HG03558 (cell line): Measurements from ENCODE around the gene ABL1.

Source experiments
- ATAC-seq: cut with Tn5 transposase; IDR thresholded peaks from one replicate; pipeline ENCODE4 v1.9.1; 2021; ENCODE audit warnings: moderate number of reproducible peaks; ENCODE audit not compliant: unreplicated experiment; ENCODE audit errors: extremely low read depth

ABL1 gene

DNA sequence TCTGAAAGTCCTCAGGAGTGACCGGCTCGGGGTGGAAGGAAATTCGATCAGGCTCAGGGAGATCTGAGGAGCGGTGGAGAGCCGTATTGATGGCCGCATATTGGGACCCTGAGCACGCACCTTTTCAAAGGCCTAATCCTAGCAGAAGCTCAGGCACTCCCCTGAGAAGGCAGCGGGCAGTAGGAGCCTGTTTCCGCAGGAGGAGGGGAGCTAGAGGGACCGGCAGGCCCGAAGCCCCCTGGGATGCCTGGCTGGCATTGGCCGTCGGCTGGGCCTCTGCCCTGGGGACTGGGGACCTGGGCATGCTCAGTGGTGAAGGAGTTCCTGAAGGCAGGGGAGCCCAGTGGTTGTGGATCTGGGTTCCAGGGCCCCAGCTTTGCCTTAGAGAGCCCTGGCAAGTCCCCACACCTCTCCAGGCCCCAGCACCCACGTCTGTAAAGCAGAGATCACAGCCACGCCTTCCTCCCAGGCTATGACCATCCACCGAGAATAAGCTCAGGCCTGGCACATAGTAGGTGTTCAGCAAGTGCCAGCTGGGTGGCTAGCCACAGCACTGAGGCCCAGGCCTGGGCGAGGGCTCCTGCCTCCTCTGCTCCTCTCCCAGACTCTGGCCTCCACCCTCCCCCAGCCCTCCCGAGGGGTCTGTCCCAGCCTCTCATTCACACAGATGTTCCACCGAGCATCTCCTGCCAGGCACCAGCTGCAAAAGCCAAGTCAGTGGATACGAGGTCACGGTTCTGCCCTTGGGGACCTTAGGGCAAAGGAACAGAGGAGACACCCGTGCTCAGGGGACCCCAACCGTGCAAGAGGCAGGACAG lies 78.8 kb downstream of the ABL1 start:
- no peak for ATAC-seq

DNA sequence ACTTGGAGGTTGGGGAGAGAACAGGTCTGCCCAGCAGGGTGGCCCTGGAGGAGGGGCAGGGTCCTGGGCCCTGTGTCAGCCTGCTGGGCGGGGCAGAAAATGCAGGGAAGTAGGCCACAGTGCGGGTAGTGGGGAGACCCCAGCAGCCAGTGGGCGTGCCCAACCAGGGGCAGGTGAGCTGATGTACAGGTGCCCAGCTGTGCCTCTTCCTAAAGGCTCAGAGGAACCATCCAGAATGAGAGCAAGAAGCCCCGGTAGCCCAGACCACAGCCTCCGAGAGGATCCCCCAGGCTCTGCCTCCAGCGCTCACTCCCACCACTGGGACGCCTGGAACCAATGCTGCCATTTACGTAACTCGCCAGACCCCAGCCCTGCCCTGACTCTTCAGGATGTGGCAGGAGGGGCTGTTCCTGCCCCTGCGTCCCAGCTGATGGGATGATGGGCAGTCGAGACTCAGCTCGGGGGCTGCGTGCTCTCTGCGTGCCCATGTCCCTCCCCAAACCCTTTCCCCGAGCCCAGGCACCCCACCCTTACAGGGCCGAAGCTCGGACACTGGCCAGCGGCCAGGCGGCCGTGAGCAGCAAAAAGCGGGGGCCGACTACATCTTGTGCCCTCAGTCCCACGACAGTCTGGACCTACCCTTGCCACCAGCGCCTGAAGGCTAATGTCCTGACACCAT lies 79.5 kb downstream of the ABL1 start:
- no peak for ATAC-seq

DNA sequence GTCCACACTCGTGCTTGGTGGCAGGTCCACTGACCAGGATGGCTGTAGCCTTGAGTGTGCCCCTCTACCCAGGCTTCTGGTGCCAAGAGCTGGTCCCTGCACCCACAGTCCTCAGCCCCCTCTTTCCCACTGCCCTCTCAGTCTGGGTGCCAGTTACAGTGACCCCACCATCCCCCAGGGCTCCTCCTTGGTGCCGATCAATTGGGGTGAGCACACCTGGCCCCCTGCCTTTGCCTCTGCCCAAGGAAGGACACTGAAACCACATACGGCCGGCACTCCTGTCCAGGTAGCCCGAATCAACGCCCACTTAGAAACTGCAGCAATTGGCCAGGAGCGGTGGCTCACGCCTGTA lies 80.0 kb downstream of the ABL1 start:
- no peak for ATAC-seq

DNA sequence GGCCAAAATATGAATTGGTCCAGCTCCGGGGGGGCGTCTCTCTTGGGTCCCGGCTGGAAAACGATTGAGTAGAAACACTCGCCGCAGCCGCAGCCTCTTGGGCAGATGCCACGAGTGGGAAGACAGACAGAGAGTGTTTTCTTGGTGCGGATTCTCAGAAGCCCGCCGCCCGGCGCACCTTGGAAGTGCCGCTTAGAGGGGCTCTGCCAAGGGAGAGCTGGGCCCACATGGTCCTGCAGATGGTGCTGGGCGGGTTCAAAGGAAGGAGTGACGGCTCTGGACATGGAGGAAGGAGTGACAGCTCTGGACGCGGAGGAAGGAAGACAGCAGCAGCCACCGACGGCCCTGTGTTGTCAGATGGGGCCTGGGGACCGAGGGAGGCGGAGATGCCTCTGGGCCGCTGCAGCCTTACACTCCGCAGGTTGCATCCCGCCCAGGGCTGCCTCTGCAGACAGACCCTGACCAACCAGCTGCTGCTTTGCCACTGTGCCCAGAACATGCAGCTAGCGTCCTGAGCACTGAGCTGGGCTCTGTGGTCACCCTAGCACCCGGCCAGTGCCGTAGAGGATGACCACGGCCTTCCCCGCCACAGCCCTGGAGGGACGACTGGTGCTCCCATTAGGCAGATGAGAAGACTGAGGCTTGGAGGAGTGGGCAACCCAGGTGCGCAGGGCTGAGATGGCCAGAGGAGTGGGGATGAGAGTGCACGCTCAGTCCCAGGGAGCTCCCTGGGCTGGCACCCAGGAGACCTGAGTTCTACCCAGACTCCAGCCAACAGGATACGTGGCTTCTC lies 82.3 kb downstream of the ABL1 start:
- no peak for ATAC-seq

DNA sequence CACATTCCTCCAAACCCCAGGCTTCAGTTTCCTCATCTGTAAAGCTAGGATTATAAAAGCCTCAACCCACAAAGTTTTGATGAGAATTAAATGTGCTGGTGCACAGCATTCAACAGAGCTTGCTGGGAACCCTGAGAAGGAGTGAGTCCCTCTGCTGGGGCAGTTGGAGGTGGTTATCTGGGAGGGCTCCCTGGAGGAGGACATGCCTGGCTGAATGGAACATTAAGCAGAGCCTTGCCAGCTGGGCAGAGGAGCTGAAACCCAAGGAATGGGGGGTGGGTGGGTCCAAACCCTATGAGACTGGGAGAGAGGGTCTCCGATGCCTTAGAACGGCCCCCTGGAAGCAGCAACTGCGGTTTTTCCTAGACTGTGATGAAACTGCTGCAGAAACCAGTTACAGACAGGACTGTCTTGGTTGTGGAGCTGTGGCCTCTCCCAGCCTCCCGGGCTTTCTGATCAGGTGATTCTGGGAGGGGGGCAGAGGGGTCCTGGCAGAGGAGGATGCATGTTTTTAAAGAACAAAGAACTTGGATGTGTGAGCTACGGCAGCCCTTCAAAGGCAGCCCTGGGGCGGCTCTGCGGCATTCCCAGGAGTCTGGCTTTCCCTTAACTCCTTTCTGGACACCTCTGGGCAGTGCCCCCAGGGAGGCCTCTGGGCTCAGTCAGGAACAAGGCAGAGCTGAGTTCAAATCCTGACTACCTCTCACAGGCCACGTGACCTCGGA lies 83.2 kb downstream of the ABL1 start:
- ATAC-seq = no peak

DNA sequence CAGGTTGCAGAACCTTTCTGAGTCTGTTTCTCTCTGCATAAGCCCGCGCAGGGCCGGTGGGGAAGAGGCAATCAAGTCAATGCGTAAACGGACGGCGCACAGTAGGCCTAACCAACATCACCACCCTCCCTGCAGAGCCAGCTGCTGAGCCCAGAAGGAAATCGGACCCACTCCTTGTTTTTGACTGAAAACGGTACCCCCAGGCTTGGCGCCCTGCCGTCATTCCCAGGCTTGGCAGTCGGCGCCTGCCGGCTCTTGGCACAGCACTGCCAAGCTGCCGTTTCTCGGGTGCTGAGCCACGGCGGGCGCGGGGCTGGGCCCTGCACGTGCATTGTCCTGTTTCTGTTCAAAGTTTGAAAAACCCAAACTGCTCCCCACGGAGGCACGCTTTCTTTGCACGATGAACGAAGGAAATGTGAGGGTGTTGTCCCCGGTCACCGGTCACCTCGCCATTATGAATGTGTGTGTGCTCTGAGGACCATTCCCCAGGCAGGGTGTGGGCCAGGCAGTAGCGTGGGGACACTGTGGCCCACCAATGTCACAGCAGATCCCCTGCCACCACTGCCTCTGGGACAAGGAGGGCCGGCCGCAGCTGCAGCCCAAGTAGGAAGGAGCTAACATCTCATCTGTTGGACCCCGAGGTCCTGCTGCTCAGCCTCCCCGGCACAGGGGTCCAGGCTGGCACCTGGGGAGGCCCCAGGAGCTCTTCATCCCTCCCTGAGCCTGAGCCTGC lies 83.9 kb downstream of the ABL1 start:
- no peak for ATAC-seq

DNA sequence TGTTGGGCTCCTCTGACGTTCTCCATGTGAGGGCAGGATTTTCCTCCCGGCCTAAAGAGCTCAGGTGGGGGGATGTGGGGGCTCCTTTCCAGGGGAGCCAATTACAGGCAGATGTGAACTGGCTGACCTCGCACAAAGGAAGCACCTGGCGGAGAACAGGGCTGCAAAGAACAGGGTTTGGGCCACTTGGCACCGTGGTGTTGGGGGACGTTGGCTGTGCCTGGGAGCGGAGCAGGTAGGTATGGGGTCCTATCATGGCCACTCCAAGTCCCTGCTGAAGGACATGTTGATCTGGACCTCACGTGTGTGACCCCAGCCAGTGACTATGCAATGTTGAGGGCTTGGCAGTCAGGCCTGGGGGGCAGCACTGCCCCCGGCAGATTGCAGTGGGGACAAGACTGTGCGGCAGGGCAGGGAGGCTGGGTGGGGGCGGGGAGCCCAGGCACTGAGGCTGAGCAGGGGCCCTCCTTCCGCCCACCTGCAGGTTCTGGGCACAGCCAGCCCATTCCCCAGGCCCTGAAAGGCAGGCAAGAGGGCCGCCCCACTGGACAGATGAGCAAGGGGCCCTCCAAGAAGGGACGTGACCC lies 84.6 kb downstream of the ABL1 start:
- ATAC-seq = no peak

DNA sequence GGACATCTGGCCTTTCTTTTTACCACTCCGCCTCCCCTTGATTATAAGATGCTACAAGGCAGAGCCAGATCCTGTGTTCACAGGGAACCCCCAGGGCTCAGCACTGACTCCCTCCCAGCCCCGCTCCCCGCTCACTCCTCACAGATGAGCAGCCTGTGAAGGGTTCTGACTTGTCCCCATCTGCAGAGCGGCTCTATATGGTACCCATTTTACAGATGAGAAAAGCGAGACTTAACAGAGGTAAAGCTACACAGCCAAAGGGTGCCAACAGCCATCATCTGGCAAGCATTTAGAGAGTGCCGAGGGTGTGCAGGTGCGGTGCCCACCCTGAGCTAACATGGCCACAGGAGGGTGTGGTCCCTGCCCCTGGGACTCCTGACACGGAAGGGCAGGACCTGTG lies 85.2 kb downstream of the ABL1 start:
- no peak for ATAC-seq

DNA sequence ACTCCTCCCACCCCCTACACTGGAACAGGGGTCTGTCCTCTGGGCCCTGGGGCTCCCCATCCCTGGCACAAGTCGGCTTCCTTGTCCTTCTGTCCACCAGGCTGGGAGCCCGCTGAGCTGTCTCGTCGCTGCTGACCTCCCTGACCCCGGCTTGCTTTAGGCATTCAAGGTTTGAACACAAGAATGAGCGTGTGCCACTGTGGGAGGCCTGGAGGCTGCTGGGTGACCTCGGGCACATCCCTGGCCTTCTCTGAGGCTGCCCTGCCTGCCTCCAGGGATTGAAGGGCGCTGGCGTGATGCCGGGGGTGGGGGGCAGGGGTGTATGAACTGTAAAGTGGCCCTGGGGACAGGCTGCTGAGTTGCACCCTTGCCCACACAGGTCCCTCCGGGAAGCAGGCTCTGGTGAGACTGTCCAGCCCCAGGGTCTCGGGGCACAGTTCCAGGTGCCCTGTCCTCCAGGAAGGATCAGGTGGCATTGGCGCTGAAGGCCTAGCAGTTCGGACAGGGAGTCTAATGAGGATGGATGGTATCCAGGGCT lies 85.8 kb downstream of the ABL1 start:
- no peak for ATAC-seq

DNA sequence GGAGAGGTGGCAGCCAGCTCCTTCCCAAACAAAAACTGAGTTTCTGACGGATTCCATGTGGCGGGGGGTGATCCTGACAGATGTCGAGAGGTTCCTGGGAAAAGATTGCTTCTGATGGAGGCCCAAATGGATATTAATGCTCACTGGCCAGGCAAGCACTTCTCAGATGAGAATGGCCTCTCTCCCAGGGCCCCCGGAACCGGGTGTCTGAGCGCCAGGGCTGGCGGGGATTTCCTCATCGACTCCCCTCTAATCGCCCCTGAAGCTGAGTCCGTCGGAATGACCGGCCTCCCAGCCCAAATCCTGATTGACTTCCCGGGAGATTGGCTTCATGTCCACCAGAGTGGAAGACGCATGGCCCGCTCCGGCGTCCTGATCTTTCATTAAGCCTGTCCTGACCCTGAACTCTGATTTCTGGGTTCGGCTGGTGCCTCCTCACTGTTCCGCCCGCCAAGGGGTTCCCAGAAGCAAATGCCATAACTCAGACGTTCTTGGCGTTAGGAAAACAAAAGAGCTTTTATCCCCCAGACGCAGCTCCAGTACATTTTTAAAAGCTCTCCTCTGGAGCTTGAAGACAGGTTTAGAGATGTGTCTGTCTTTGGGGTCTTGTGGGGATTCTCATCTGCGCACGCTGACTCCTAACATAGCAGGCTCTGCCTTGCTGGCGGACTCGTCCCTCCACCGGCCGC lies 86.4 kb downstream of the ABL1 start:
- no peak for ATAC-seq

DNA sequence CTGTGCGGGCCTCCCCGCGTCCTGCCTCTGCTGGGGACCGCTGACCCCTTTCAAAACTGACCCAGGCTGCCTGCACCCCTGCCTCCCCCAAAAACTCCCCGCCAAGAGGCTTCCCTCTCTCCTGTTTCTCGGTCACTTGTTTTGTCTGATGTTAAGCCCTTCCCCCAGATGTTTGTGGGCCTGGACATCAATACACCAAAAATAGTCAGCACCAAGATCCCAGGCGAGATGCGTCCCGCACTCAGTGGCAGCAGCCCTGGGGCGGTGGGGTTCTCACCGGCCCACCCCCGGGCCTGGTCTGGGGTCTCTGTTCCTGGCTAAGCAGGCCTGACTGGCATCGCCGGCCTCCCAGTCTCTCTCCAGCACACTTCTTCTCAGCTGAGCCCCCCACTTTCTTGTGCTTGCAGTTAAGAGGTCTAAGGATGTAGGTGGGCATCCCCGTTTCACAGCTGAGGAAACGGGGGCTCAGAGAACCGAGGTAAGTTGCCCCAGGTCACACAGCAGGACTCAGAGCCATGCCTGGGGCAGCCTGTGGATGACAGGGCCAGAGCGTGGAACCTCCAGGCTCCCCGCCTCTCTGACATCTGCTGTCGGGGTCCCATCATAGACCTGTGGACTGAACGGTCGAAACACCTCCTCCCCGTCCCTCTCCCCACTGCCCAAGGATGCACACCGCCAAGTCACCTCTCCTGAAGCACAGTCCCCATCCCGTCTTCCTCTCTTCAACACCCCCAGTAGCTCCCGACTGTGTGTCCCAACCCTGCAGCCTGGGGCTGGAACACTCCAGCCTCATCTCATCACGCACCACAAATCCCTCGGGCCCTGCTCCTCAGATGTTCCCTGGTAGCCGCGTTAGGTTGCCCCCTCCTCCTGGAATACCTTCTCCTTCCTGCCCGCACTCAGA lies 87.2 kb downstream of the ABL1 start:
- ATAC-seq = no peak

DNA sequence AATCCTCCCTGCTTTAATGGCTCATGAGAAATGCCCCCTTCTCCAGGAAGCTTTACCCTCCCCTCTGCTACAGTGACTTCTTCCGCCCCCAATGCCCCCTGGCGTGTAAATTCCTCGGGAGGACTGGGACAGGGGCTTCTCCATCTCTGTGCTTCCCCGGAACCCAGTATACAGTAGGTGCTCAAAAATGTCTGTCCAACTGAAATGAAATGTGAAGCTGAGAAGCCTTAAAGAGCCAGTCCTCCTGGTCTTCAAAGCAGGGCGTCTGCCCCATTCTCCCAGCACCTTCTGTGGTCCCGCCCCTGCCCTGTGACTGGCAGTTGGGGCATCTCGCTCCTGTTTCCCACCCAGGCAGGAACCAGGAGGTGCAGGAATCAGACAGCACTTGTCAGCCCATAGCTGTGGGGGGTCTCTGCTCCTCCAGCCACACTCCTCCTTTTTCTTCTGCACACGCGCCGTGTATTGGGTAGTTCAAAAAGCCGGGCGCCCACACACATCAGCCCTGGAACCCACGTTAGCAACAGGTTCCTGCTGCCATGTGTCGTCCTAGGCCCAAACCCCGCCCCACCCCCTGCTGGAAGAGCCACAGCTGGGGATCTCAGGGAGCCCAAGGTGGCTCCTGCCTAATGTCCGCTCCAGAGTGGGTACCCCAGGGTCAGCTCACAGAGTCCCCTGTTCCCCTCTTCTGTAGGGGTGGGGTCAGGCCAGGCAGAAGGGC lies 88.0 kb downstream of the ABL1 start:
- no peak for ATAC-seq

DNA sequence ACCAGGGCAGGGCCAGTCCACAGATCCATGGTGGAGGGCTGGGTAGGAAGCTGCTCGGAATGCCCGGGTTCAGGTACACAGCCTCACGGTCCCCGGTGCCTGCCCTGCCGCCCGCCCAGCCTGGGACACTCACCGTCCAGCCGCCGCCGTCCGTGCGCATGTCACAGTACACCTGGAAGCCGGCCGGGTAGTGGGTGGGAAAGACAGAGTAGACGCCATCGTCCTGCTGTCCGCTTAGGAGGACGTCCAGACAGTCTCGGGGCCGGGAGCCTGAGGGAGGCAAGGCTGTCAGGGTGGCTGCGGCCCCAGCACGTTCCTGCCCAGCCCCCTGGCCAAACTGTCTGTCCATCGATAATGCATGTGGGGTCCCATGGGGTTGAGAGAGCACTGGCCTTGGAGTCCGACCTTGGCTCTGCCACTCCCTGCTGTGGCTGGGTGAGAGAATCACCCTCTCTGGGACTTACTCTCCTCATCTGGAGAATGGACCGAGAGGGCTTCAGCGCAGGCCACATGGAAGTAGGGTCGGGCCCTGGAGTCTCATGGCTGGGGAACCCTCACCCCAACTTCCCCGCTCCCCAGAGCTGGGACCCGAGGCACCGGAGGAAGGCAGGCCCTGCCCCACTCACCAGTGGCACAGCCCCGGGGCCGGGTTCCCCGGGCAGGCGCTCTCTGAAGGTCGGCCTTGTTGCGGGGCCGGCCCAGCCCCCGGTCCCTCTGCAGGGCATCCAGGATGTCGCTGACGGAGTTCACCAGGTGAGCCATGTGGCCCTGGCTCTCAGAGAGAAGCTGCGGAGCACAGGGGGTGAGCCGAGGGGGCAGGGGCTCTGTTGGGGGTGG lies 88.8 kb downstream of the ABL1 start:
- ATAC-seq = no peak

DNA sequence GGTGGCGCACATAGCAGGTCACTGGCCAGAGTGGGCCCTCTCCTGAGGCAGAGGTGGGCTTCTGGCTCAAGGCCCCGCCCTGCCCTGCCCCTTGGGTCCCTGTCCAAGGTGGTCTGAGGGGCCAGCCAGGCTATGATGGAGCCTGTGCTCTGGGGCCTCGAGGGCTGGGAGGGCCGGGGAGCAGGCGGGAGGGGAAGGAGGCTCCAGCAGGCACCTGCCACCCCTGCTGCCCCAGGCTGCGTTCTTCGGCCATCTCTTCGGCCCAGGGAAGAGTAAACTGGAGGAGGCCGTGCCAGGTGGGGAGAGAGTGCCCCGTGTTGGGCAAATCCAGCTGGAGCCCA lies 89.4 kb downstream of the ABL1 start:
- ATAC-seq = no peak

DNA sequence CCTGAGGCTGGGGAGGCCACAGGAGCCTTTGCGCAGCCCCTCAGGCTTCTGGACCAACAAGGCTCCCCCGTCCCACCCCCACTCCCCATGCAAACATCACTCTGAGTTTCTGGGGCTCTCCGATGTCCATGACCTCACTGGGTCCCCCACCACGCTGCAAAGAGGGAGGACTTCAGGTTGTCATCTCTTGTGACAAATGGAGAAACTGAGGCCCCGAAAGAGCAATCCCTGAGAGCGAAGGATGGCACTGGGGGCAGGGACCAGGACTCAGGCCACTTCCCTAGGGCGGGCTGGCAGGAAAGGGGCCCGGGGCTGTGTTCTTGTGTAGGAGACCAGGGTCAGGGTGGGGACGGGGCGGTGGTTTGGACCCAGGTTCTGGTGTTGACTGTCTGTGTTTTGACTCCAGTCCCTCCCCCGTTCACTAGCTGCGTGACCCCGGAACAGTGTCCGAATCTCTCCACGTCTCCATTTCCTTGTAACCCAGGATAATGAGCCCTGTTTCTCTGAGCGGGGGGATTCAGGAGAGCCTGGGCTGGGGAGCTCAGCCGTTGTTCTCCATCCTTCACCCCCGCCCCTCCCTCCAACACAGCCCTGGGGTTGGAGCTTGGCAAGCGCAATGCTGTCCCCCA lies 90.1 kb downstream of the ABL1 start:
- ATAC-seq = no peak

DNA sequence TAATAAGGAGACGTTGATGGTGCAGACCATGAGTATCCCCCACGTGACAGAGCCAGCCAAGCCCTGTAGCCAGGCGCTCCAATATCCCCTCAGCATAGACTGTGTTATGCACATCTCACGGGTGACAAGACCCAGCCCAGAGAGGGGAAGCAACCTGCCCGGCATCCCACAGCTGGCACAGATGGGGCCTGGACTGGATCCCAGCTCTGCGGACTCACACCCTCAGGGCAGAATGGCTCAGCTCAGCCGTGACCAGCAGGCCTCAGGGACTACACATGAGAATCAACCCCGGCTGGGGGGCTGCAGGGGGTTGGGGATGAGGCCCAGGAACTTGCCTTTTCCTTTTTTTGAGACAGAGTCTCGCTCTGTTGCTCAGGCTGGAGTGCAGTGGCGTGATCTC lies 92.3 kb downstream of the ABL1 start:
- ATAC-seq = no peak
